Right cardiac atrium (tissue), 5 donors: Measurements from ENCODE around the gene PLEK. TPM values are rescaled to one million over a fixed set of nuclear protein-coding genes. Genes with fewer than 3 reads are reported as not detected.
"Not testable (repeated sequence)": the region's sequence is repeated elsewhere in the genome, so short reads cannot be mapped to it uniquely, and the experiment has no call there.

Source experiments
- ATAC-seq, 2 donors: fragments of 200-7000 bp; cut with Tn5 transposase; one replicate each; pipeline versions ENCODE4 v1.8.0 to v1.9.1; 2020; ENCODE audit warnings: moderate library complexity in 2 of 2, mild to moderate bottlenecking in 1 of 2
- DNase-seq, 3 donors: peaks; one replicate each; pipeline ENCODE4 v3.0.0-alpha.2; 2020
- H3K27ac ChIP-seq: one replicate; pipeline ENCODE4 v1.5.1; 2013; ENCODE audit warnings: mild to moderate bottlenecking, low read length, control low read depth, moderate library complexity
- H3K27me3 ChIP-seq: one replicate; pipeline ENCODE4 v1.6.1; 2013; ENCODE audit not compliant: control insufficient read depth, insufficient read depth
- H3K4me1 ChIP-seq: one replicate; pipeline ENCODE4 v1.6.1; 2013; ENCODE audit warnings: low read length; ENCODE audit not compliant: control insufficient read depth, insufficient read depth
- H3K4me3 ChIP-seq: one replicate; pipeline ENCODE4 v1.5.1; 2013; ENCODE audit warnings: low read length, control low read depth
- H3K9me3 ChIP-seq: one replicate; pipeline ENCODE4 v1.6.1; 2013; ENCODE audit warnings: low read length; ENCODE audit not compliant: control insufficient read depth
- WGBS: extraction: QIAGEN DNeasy Blood & Tissue Kit; methylation state at CpG from one replicate; pipeline ENCODE4 v1.1.7; 2013; 5-methylcytosine and 5-hydroxymethylcytosine counted together
- intact Hi-C, 4 donors: fragments of 100-400 bp; cut with DNase I; formaldehyde crosslinking; loops; one replicate each; pipeline versions ENCODE4 v1.11.0 to v1.14.0; 2022 to 2023
- polyA plus RNA-seq: library from polyadenylated mRNA; stranded (reverse); fragments of 200-250 nt; gene quantifications from one replicate; pipeline ENCODE4 v1.2.3, GENCODE V29; 2013
- total RNA-seq, 4 donors: library from RNA; stranded (reverse); fragmentation: NEBNext Ultra II Directional; extraction: Animal tissue kit (Norgen Biotek cat#: 25700); gene quantifications; one replicate each; pipeline ENCODE4 v1.2.1, GENCODE V29; 2021
- donor health status: healthy with polysubstance abuse.
- donor health status: DM: no; HTN: yes; CAD: no.
- donor health status: DM: no; HTN: no; CAD: no.
- donor health status: DM: no; HTN: yes; CAD: no; lungs with severe emphysema.
- donor health status: DM: yes; HTN: yes; CAD: no.

PLEK gene
- total and polyA plus RNA-seq, 5 donors = 1.3 to 6.6 (median 4.2) TPM

GRCh38 chr2:68371138-68371537, 6.1 kb downstream of the PLEK start:
- H3K4me1 ChIP-seq = no peaks in the 10 kb centered on the region
- no peak for DNase-seq

GRCh38 chr2:68371581-68371980, 6.5 kb downstream of the PLEK start:
- no peak overlapping the region for H3K4me3 ChIP-seq
- no peak overlapping the region for H3K27ac ChIP-seq
- no peaks in the 10 kb centered on the region for H3K9me3 ChIP-seq
- H3K4me1 ChIP-seq = no peaks in the 10 kb centered on the region
- intact Hi-C loops = no loop called here
- 73% methylated on average over 3 of the region's 3 CpGs for whole genome bisulfite sequencing
- ATAC-seq (no peak), DNase-seq (no peak)
- no peaks in the 10 kb centered on the region for H3K27me3 ChIP-seq

More at GRCh38 chr2:68371138-68371537, 6.1 kb downstream of the PLEK start:
- ATAC-seq = no peak
- Histone ChIP-seq H3K27me3 (no peaks in the 10 kb centered on the region), H3K4me3 (no peak overlapping the region), H3K27ac (no peak overlapping the region), H3K9me3 (no peaks in the 10 kb centered on the region)
- WGBS = 71% methylated on average over 1 of the region's 1 CpG
- intact Hi-C loops = no loop called here

GRCh38 chr2:68372485-68372884, 7.4 kb downstream of the PLEK start:
- no peak for DNase-seq
- Histone ChIP-seq H3K4me1 (no peaks in the 10 kb centered on the region), H3K9me3 (no peaks in the 10 kb centered on the region), H3K27me3 (no peaks in the 10 kb centered on the region), H3K27ac (no peak overlapping the region), H3K4me3 (no peak overlapping the region)
- intact Hi-C loops = no loop called here
- 90% methylated on average over 2 of the region's 2 CpGs for WGBS
- ATAC-seq = no peak

GRCh38 chr2:68374184-68374583, 9.1 kb downstream of the PLEK start:
- ATAC-seq = no peak
- no peaks in the 10 kb centered on the region for H3K27me3 ChIP-seq
- H3K27ac ChIP-seq = no peak overlapping the region
- no peak for DNase-seq
- intact Hi-C loops = no loop called here
- no peaks in the 10 kb centered on the region for H3K4me1 ChIP-seq
- 98% methylated on average over 2 of the region's 2 CpGs for WGBS
- H3K4me3 ChIP-seq = no peak overlapping the region
- no peaks in the 10 kb centered on the region for H3K9me3 ChIP-seq

DNA sequence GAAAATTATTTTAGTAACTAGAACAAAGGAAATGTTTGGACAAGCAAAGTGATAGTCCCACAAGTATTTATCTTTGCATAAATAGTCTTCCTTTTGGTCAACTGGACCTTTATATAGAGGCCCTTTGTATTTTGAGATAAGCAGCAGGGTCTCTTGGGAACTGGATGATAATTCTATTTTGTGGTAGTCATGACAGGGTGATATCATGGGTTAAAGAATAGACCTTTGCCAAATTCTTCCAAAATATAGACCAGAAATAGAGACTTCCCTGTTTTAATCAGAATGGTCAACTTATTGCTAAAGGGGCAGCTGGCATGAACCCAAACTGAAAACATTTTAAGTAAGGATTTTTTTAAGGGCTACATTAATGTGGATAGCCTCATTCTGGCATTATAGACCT, 10.5 kb downstream of the PLEK start:
- Histone ChIP-seq H3K27me3 (no peaks in the 10 kb centered on the region), H3K4me1 (no peaks in the 10 kb centered on the region), H3K4me3 (no peak overlapping the region), H3K27ac (no peak overlapping the region), H3K9me3 (no peaks in the 10 kb centered on the region)
- DNase-seq (no peak), ATAC-seq (peak in 1 of 2 donors; percentile 31)
- intact Hi-C loops = no loop called here

- H3K4me1 ChIP-seq = no peaks in the 10 kb centered on the region
- WGBS = 82% methylated on average over 3 of the region's 3 CpGs
- DNase-seq (no peak), ATAC-seq (no peak)
- H3K9me3 ChIP-seq = no peaks in the 10 kb centered on the region
- no peak overlapping the region for H3K4me3 ChIP-seq
- no peaks in the 10 kb centered on the region for H3K27me3 ChIP-seq
- H3K27ac ChIP-seq = no peak overlapping the region
- intact Hi-C loops = no loop called here
Measured at GRCh38 chr2:68377137-68377780, 12.2 kb downstream of the PLEK start.

DNA sequence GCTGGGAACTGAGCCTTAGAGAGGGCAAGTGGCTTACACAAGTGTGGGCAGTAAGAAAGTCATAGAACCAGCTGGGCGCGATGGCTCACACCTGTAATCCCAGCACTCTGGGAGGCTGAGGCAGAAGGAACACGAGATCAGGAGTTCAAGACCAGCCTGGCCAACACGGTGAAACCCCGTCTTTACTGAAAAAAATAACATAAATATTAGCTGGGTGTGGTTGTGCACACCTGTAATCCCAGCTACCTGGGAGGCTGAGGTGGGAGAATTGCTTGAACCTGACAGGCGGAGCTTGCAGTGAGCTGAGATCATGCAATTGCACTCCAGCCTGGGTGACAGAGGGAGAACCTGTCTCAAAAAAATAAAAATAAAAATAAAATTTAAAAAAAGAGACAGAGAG, 13.7 kb downstream of the PLEK start:
- H3K27ac ChIP-seq, DNase-seq, H3K4me3 ChIP-seq, H3K27me3 ChIP-seq, intact Hi-C loops, ATAC-seq, H3K4me1 ChIP-seq, H3K9me3 ChIP-seq: not testable (repeated sequence)
- WGBS = 89% methylated on average over 6 of the region's 6 CpGs

DNA sequence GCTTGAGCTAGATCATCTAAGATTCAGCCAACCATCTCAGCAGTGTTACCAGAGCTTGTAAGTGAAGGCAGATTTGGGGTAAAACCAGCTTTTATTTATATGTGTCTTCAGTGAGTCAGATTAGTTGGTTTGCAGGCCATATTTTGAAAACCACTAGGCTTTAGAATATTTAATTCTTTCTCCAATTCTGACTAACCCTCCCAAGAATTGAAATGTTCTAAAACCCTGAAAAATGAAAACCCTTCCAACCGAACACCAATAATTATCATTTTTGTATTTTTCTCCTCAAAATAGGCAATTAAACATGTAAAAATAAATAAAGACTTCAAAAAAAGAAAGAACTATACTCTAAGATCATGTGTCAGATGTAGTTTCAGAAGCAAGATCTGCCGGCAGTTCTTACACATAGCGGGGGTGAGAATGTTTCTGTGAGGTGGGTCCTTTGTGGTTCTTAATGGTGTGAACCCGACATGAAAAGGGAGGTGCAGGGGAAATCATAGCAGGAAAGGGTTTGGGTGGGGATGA, 14.2 kb downstream of the PLEK start:
- Histone ChIP-seq H3K27me3 (no peaks in the 10 kb centered on the region), H3K9me3 (no peaks in the 10 kb centered on the region), H3K4me3 (no peak overlapping the region), H3K27ac (no peak overlapping the region), H3K4me1 (no peaks in the 10 kb centered on the region)
- intact Hi-C loops = no loop called here
- DNase-seq (no peak), ATAC-seq (no peak)
- 78% methylated on average over 4 of the region's 4 CpGs for WGBS

- intact Hi-C loops = no loop called here
- Histone ChIP-seq H3K9me3 (no peaks in the 10 kb centered on the region), H3K27ac (no peak overlapping the region), H3K4me3 (no peak overlapping the region), H3K27me3 (no peaks in the 10 kb centered on the region), H3K4me1 (no peaks in the 10 kb centered on the region)
- ATAC-seq = no peak
- no peak for DNase-seq
- WGBS = 75% methylated on average over 3 of the region's 3 CpGs
Measured at GRCh38 chr2:68383778-68384177, 18.7 kb downstream of the PLEK start.

DNA sequence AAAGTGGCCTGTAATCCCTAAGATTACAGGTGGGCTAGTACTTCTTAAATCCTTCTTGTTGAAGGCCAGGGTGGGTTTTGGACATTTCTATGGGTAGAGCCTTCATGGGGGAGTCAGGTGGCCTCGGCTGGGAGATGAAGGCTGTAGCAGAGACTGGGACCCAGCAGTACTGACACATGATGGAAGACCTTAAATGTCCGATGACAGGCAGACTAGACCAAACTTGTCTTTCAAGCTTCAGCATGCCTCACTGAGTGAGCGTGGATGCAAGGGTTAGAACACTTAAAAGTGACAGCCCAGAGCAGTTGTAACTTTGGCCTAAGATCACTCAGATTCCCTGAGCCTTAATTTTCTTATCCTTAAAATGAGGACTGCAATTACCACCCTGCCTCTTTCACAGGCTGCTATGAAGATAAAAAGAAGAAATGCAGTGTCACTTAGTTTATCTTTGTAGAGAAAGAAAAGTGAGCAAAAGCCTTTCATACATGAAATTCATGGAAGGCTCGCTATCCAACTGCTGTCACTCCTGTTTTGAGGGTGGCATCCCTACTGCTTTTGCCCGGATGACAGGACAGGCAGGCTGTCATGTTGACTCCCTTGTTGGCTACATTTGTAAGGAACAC, 19.5 kb downstream of the PLEK start:
- intact Hi-C loops = no loop called here
- WGBS = 84% methylated on average over 5 of the region's 5 CpGs
- Histone ChIP-seq H3K4me3 (no peak overlapping the region), H3K27me3 (no peaks in the 10 kb centered on the region), H3K27ac (no peak overlapping the region), H3K4me1 (peaks cover under 1% of the 10 kb centered on the region), H3K9me3 (no peaks in the 10 kb centered on the region)
- DNase-seq = no peak
- no peak for ATAC-seq

DNA sequence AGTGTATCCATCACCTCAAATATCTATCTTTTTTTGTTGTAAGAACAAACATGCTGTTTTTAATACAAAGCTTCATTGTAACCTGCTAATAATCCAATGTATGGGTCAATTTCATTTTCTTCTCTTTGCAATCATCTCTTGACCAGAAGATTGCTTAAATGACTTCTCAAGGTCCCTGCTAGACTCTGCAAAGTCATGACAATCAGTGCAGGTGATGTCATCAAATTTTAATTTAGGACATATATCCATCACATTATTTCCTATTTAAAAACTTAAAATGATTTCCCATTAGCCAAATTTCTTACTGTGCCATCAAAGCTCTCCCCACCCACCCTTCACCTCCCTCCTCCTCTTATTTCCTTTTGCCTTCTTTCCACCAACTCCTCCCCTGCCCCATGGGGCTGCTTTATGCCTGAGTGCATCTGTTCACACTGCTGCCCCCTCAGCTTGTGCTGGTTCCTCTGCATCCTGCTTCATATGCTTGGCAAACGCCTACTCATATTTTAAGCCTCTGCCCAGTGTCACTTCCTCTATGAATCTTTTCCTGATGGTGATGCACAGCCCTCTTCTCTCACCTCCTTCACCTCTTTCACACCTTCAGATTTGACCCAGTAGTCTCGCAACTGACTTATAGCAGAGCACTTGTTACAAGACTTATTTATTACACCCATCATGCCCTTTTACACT, 20.3 kb downstream of the PLEK start:
- H3K27me3 ChIP-seq = no peaks in the 10 kb centered on the region
- peaks cover 2% of the 10 kb centered on the region for H3K4me1 ChIP-seq
- no peak overlapping the region for H3K27ac ChIP-seq
- no peaks in the 10 kb centered on the region for H3K9me3 ChIP-seq
- intact Hi-C loops = no loop called here
- DNase-seq = no peak
- WGBS = 51% methylated on average over 2 of the region's 2 CpGs
- no peak for ATAC-seq
- no peak overlapping the region for H3K4me3 ChIP-seq
